Dendritic cell treated with granulocyte-macrophage colony-stimulating factor and Interleukin-4, amounts not matched to agents 40 ng/mL and 50 ng/mL, for 4 days (primary cell): Measurements from ENCODE around the gene CBR3.

Experiments used
- H3K27ac Mint-ChIP-seq: one replicate; pipeline ENCODE4 v1.8.0; 2022; ENCODE audit warnings: mild to moderate bottlenecking, mixed read lengths
- H3K27me3 Mint-ChIP-seq: one replicate; pipeline ENCODE4 v1.8.0; 2022; ENCODE audit warnings: mild to moderate bottlenecking, mixed read lengths
- H3K36me3 Mint-ChIP-seq: one replicate; pipeline ENCODE4 v1.8.0; 2022; ENCODE audit warnings: low read depth, mixed read lengths
- H3K4me1 Mint-ChIP-seq: one replicate; pipeline ENCODE4 v1.8.0; 2022; ENCODE audit warnings: low read depth, mixed read lengths
- H3K4me3 Mint-ChIP-seq: one replicate; pipeline ENCODE4 v1.8.0; 2022; ENCODE audit warnings: mild to moderate bottlenecking, moderate library complexity, mixed read lengths
- H3K9me3 Mint-ChIP-seq: one replicate; pipeline ENCODE4 v1.8.0; 2022; ENCODE audit warnings: mixed read lengths
- intact Hi-C: fragments of 100-400 bp; cut with micrococcal nuclease; formaldehyde crosslinking; loops from one replicate; pipeline ENCODE4 v1.15.0; 2022

The CBR3 gene

DNA sequence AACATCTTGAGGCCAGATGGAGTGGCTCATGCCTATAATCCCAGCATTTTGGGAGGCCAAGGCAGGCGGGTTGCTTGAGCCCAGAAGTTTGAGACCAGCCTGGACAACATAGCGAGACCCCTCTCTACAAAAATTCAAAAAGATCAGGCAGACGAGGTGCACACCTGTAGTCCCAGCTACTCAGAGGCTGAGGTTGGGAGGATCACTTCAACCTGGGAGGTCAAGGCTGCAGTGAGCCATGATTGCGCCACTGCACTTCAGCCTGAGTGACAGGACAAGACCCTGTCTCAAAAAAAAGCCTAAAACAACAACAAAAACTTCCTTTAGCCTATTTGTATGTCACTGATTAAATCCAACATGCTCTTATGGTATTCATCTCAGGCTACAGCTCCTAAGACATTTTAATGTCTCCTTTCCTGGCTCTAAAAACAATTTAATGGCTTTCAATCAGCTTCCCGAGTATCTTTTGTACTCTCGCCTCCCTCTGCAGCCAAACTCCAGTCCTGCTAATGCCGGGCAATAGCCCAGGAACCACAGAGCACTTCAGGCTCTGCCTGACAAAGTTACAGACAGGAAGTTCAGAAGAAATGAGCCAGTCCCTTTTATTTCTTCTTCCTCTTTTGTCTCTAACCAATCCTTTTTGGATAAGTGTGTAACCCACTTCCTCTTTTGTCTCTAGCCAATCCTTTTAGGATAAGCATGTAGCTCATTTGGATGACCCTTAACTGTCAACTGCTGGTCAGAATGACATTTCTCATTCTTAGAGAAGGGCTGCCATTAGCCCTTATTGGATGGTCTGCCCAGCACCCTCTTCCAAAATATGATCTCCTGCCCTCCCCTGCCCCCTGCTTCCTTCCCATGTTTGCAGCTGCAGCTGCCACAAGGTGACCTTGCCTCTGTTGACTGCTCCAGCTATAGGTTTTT lies 15.2 kb downstream of the CBR3 start:
- H3K4me3 Mint-ChIP-seq = peak overlapping the region; percentile 56
- peak overlapping the region; percentile 90 for H3K27ac Mint-ChIP-seq
- H3K36me3 Mint-ChIP-seq = peaks cover 20% of the 10 kb centered on the region
- H3K27me3 Mint-ChIP-seq = no peaks in the 10 kb centered on the region
- H3K9me3 Mint-ChIP-seq = no peaks in the 10 kb centered on the region
- intact Hi-C loops = loop anchor here (2.0 to 10.0 kb wide), 3 partner anchors 15 to 925 kb away; partner anchors contain the start of genes CBR3, MORC3, PIGP and TTC3
- peaks cover 37% of the 10 kb centered on the region for H3K4me1 Mint-ChIP-seq

GRCh38 chr21:36155603-36156338 lies 20.9 kb downstream of the CBR3 start:
- H3K27me3 Mint-ChIP-seq = peaks cover 6% of the 10 kb centered on the region
- no peaks in the 10 kb centered on the region for H3K9me3 Mint-ChIP-seq
- intact Hi-C loops = loop anchor here (10.0 kb wide), 2 partner anchors 169 to 919 kb away; partner anchors contain the start of genes MORC3, PIGP and TTC3
- peak overlapping the region; percentile 88 for H3K4me3 Mint-ChIP-seq
- peak overlapping the region; percentile 82 for H3K27ac Mint-ChIP-seq
- H3K36me3 Mint-ChIP-seq = peaks cover 16% of the 10 kb centered on the region
- H3K4me1 Mint-ChIP-seq = peaks cover 52% of the 10 kb centered on the region

DNA sequence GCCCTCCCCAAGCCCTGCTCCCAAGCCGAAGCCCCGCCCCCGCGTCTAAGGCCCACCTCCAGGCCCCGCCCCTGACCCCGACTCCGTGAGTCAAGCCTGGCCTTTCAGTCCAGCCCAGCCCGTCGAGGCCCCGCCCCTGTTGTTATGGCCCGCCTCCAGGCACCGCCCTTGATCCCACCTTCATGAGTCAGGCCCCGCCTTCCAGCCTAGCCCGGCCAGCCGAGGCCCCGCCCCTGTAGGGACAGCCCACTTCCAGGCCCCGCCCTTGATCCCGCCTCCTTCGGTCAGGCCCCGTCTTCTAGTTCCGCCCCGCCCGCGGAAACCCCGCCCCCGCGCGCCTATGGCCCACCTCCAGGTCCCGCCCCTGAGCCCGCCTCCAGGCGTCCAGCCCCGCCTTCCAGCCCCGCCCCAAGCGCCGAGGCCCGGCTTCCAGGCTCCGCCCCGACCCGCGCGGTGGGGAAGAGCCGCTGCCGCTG lies 21.5 kb downstream of the CBR3 start:
- peak overlapping the region; percentile 82 for H3K27ac Mint-ChIP-seq
- peaks cover 20% of the 10 kb centered on the region for H3K36me3 Mint-ChIP-seq
- peak overlapping the region; percentile 88 for H3K4me3 Mint-ChIP-seq
- H3K27me3 Mint-ChIP-seq = peaks cover 6% of the 10 kb centered on the region
- H3K4me1 Mint-ChIP-seq = peaks cover 49% of the 10 kb centered on the region
- intact Hi-C loops = loop anchor here (10.0 kb wide), 2 partner anchors 168 to 918 kb away; partner anchors contain the start of genes MORC3, PIGP and TTC3
- no peaks in the 10 kb centered on the region for H3K9me3 Mint-ChIP-seq

- intact Hi-C loops = loop anchor here (10.0 kb wide), 2 partner anchors 168 to 918 kb away; partner anchors contain the start of genes MORC3, PIGP and TTC3
Observed at GRCh38 chr21:36156815-36157670, 22.2 kb downstream of the CBR3 start, which contains the start of gene DOP1B. TSS of gene DOP1B (plus strand) at chr21:36156824. CDS start at chr21:36164734, 7,910 bp downstream.

DNA sequence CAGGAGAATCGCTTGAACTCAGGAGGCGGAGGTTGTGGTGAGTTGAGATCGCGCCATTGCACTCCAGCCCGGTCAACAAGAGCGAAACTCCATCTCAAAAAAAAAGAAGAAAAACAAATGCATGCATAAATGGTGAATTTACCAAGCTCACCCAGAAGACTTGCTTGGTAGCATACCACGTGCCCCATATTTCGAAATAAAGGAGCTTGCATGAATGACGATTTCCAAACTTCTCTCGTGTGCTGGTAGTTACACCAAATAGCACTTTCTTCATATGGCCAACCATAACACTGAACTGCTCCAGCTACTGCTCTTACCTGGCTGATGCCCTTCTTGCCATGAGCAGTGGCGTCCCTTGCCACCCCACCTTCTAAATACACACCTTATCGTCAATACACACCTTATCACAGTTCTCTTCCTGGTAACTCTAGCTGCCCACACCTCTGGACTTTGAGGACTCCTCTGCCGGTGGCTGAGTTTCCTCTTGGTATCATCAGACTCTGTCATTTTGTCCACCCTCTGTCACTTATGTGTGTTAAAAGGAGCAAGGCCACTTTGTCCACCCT lies 24.6 kb downstream of the CBR3 start:
- Mint-ChIP-seq H3K27me3 (peaks cover 6% of the 10 kb centered on the region), H3K4me3 (peak overlapping the region; percentile 30), H3K27ac (peak overlapping the region; percentile 79), H3K9me3 (no peaks in the 10 kb centered on the region), H3K36me3 (peaks cover 37% of the 10 kb centered on the region), H3K4me1 (peaks cover 70% of the 10 kb centered on the region)
- intact Hi-C loops = loop anchor here (10.0 kb wide), 2 partner anchors 165 to 915 kb away; partner anchors contain the start of genes MORC3, PIGP and TTC3

More at GRCh38 chr21:36156815-36157670, 22.2 kb downstream of the CBR3 start, which contains the start of gene DOP1B:
- peak within 1 kb of the TSS; percentile 82 for H3K27ac Mint-ChIP-seq
- H3K4me1 Mint-ChIP-seq = peaks cover 53% of the 10 kb centered on the region
- peak within 1 kb of the TSS; percentile 88 for H3K4me3 Mint-ChIP-seq
- H3K27me3 Mint-ChIP-seq = peaks cover 6% of the 10 kb centered on the region
- peaks cover 27% of the 10 kb centered on the region for H3K36me3 Mint-ChIP-seq
- H3K9me3 Mint-ChIP-seq = no peaks in the 10 kb centered on the region

- H3K27me3 Mint-ChIP-seq = peaks cover under 1% of the 10 kb centered on the region
- no peaks in the 10 kb centered on the region for H3K9me3 Mint-ChIP-seq
- peaks cover 64% of the 10 kb centered on the region for H3K4me1 Mint-ChIP-seq
- H3K27ac Mint-ChIP-seq = no peak overlapping the region
- intact Hi-C loops = no loop called here
- peaks cover 49% of the 10 kb centered on the region for H3K36me3 Mint-ChIP-seq
- no peak overlapping the region for H3K4me3 Mint-ChIP-seq
Observed at GRCh38 chr21:36160850-36161178, 25.9 kb downstream of the CBR3 start.

- peak overlapping the region; percentile 24 for H3K27ac Mint-ChIP-seq
- H3K4me3 Mint-ChIP-seq = no peak overlapping the region
- peaks cover 62% of the 10 kb centered on the region for H3K36me3 Mint-ChIP-seq
- H3K27me3 Mint-ChIP-seq = no peaks in the 10 kb centered on the region
- no peaks in the 10 kb centered on the region for H3K9me3 Mint-ChIP-seq
- H3K4me1 Mint-ChIP-seq = peaks cover 74% of the 10 kb centered on the region
- intact Hi-C loops = no loop called here
Observed at GRCh38 chr21:36162631-36163030, 27.8 kb downstream of the CBR3 start.

DNA sequence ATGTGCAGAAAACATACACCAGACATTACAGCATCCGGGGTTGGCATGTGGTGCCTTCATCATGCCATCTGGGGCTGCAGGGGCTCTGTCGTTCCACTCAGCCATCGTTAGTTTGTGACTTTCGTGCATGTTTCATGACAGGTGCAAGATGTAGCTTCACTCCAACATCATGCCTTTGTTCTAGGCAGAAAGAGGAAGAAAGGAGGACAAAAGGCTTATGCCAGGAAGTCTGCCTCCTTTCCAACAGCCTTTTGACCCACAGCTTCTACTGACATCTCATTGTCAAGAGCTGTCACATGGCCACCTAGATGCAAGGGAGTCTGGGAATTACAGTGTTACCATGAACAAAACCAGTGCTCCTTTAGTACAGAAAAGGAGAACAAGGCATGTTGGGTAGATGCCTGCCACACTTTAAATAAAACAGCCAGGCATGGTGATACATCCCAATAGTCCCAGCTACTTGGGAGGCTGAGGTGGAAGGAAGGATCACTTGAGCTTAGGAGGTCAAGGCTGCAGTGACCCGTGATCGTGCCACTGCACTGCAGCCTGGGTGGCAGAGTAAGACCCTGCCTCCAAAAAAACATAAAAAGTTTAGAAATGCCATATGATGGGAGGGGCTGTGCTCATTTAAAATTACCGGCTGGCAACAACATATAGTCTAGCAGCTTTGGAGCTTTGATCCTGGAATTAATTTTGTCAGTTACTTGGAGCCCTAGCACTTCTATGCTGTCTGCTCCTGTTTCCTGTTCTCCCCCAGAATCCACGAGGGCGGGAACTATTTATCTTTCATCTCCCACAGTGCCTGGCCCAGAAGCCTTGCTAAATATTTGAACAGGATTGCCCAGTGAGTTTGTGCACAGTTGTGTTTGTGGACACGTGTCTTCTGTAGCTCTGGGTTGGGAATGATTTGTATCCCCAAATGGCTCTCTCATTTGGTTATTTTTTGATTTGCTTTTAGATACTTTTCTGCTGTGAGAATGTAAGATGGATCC lies 29.2 kb downstream of the CBR3 start:
- intact Hi-C loops = no loop called here
- H3K27me3 Mint-ChIP-seq = no peaks in the 10 kb centered on the region
- H3K36me3 Mint-ChIP-seq = peaks cover 76% of the 10 kb centered on the region
- no peaks in the 10 kb centered on the region for H3K9me3 Mint-ChIP-seq
- peak overlapping the region; percentile 24 for H3K27ac Mint-ChIP-seq
- no peak overlapping the region for H3K4me3 Mint-ChIP-seq
- peaks cover 68% of the 10 kb centered on the region for H3K4me1 Mint-ChIP-seq

DNA sequence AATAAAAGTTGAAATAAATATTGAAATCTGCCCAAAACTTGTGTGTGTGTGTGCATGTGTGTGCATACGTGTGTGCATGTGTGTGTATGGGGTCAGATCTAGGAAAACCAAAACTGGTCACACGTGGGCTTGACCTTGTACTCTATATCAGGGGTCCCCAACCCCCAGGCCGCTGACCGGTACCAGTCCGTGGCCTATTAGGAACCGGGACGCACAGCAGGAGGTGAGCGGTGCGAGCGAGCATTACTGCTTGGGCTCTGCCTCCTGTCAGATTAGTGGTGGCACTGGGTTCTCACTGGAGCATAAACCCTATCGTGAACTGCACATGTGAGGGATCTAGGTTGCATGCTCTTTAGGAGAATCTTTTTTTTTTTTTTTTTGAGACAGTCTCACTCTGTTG lies 30.5 kb downstream of the CBR3 start:
- H3K27ac Mint-ChIP-seq = no peak overlapping the region
- no peak overlapping the region for H3K4me3 Mint-ChIP-seq
- H3K36me3 Mint-ChIP-seq = peaks cover 80% of the 10 kb centered on the region
- H3K27me3 Mint-ChIP-seq = no peaks in the 10 kb centered on the region
- no peaks in the 10 kb centered on the region for H3K9me3 Mint-ChIP-seq
- intact Hi-C loops = no loop called here
- peaks cover 67% of the 10 kb centered on the region for H3K4me1 Mint-ChIP-seq

GRCh38 chr21:36166705-36167104 lies 31.8 kb downstream of the CBR3 start:
- Mint-ChIP-seq H3K36me3 (peaks cover 69% of the 10 kb centered on the region), H3K27ac (no peak overlapping the region), H3K9me3 (no peaks in the 10 kb centered on the region)

DNA sequence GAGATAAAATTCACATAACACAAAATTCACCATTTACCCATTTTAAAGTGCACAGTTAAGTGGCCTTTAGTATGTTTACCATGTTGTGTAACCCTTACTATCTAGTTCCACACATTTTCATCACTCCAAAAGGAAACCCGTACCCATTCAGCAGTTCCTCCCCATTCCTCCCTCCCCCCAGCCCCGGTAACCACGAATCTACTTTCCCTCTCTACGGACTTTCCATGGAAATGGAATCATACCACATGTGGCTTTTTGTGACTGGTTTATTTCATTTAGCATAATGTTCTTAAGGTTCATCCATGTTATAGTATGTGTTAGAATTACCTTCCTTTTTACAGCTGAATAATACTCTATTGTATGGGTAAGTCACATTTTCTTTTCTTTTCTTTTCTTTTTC lies 32.7 kb downstream of the CBR3 start:
- Mint-ChIP-seq H3K4me3 (no peak overlapping the region), H3K36me3 (peaks cover 61% of the 10 kb centered on the region), H3K9me3 (no peaks in the 10 kb centered on the region), H3K27ac (no peak overlapping the region), H3K27me3 (no peaks in the 10 kb centered on the region), H3K4me1 (peaks cover 66% of the 10 kb centered on the region)
- intact Hi-C loops = no loop called here

More at GRCh38 chr21:36166705-36167104, 31.8 kb downstream of the CBR3 start:
- Mint-ChIP-seq H3K27me3 (no peaks in the 10 kb centered on the region), H3K4me3 (no peak overlapping the region), H3K4me1 (peaks cover 66% of the 10 kb centered on the region)
- intact Hi-C loops = no loop called here
